Right atrium auricular region (tissue), 2 donors: ENCODE data around the gene SHROOM2. TPM values are rescaled to one million over a fixed set of nuclear protein-coding genes. Genes with fewer than 3 reads are reported as not detected.

Experiments used
- DNase-seq: peaks from one replicate; pipeline ENCODE4 v3.0.0-alpha.2; 2019; ENCODE audit warnings: low spot score
- H3K27ac ChIP-seq, 2 donors: fragments of 200-600 bp; sonication (generic); 1 replicate in 1 of 2; 2 replicates in 1 of 2; pipeline ENCODE4 v1.5.1; 2016 to 2019
- H3K27me3 ChIP-seq, 2 donors: fragments of 200-600 bp; sonication (generic); one replicate each; pipeline versions ENCODE4 v1.5.1 to v1.6.0; 2017 to 2019
- H3K36me3 ChIP-seq: fragments of 200-600 bp; sonication (generic); one replicate; pipeline ENCODE4 v1.5.1; 2016
- H3K4me1 ChIP-seq, 2 donors: fragments of 200-600 bp; sonication (generic); one replicate each; pipeline versions ENCODE4 v1.5.1 to v1.6.0; 2017 to 2019
- H3K4me3 ChIP-seq, 2 donors: fragments of 200-600 bp; sonication (generic); 1 replicate in 1 of 2; 2 replicates in 1 of 2; pipeline ENCODE4 v1.5.1; 2017 to 2019; ENCODE audit warnings: mild to moderate bottlenecking in 1 of 2, moderate library complexity in 1 of 2
- H3K9me3 ChIP-seq, 2 donors: fragments of 200-600 bp; sonication (generic); one replicate each; pipeline ENCODE4 v1.5.1; 2019
- CTCF ChIP-seq, 2 donors: fragments of 200-600 bp; sonication (generic); IDR thresholded peaks; one replicate each; pipeline ENCODE4 v1.5.1; 2019; ENCODE audit warnings: antibody characterized with exemption in 2 of 2
- total RNA-seq, 2 donors: library from RNA; depleted of rRNA; stranded (reverse); fragments of >200 nt; gene quantifications; one replicate each; pipeline ENCODE4 v1.1.0, GENCODE V29; 2016

Gene SHROOM2
- total RNA-seq, 2 donors from 2014 or later: 2.7 to 6.4 TPM

- no peak for TF ChIP-seq CTCF (IDR thresholded peaks at IDR 0.05)
- no peak for DNase-seq
- no peaks in the 10 kb centered on the region for H3K9me3 ChIP-seq
- H3K4me1 ChIP-seq: no peaks in the 10 kb centered on the region
- peaks cover 0 to 5% of the 10 kb centered on the region in 2 donors for H3K27me3 ChIP-seq
- H3K36me3 ChIP-seq: no peaks in the 10 kb centered on the region
- peak overlapping the region; percentile 29 to 45 for H3K4me3 ChIP-seq
- no peak overlapping the region for H3K27ac ChIP-seq
These were observed 788 bp downstream of the SHROOM2 start for GRCh38 chrX:9786798-9787635.

GRCh38 chrX:9788911-9789310, 2.7 kb downstream of the SHROOM2 start:
- H3K4me3 ChIP-seq: no peak overlapping the region
- H3K27ac ChIP-seq: no peak overlapping the region
- no peak for DNase-seq
- H3K9me3 ChIP-seq: no peaks in the 10 kb centered on the region
- TF ChIP-seq CTCF (IDR thresholded peaks at IDR 0.05): no peak
- H3K27me3 ChIP-seq: peaks cover 0 to 5% of the 10 kb centered on the region in 2 donors
- H3K36me3 ChIP-seq: no peaks in the 10 kb centered on the region
- H3K4me1 ChIP-seq: no peaks in the 10 kb centered on the region

GRCh38 chrX:9789555-9789954, 3.3 kb downstream of the SHROOM2 start:
- Histone ChIP-seq H3K27ac (no peak overlapping the region), H3K27me3 (peaks cover 0 to 5% of the 10 kb centered on the region in 2 donors), H3K36me3 (no peaks in the 10 kb centered on the region), H3K4me3 (no peak overlapping the region), H3K4me1 (no peaks in the 10 kb centered on the region), H3K9me3 (no peaks in the 10 kb centered on the region)
- TF ChIP-seq CTCF (IDR thresholded peaks at IDR 0.05): no peak
- DNase-seq: no peak

- no peaks in the 10 kb centered on the region for H3K27me3 ChIP-seq
- peaks cover 2 to 10% of the 10 kb centered on the region in 2 donors for H3K9me3 ChIP-seq
- H3K4me3 ChIP-seq: no peak overlapping the region
- no peaks in the 10 kb centered on the region for H3K36me3 ChIP-seq
- H3K4me1 ChIP-seq: no peaks in the 10 kb centered on the region
- no peak for TF ChIP-seq CTCF (IDR thresholded peaks at IDR 0.05)
- H3K27ac ChIP-seq: no peak overlapping the region
- no peak for DNase-seq
These were observed 4.6 kb downstream of the SHROOM2 start for GRCh38 chrX:9790866-9791265.

GRCh38 chrX:9794495-9794894, 8.3 kb downstream of the SHROOM2 start:
- Histone ChIP-seq H3K4me3 (no peak overlapping the region), H3K27ac (no peak overlapping the region), H3K36me3 (no peaks in the 10 kb centered on the region), H3K9me3 (peaks cover 2 to 14% of the 10 kb centered on the region in 2 donors), H3K4me1 (no peaks in the 10 kb centered on the region), H3K27me3 (no peaks in the 10 kb centered on the region)
- no peak for DNase-seq
- no peak for TF ChIP-seq CTCF (IDR thresholded peaks at IDR 0.05)
